ENCODE data around the gene LSR. TPM values are rescaled to one million over a fixed set of nuclear protein-coding genes. Genes with fewer than 3 reads are reported as not detected.

Gene LSR
- total and polyA plus RNA-seq, 2 donors from 2014 or later, result 37.9 to 87.2 TPM

DNA sequence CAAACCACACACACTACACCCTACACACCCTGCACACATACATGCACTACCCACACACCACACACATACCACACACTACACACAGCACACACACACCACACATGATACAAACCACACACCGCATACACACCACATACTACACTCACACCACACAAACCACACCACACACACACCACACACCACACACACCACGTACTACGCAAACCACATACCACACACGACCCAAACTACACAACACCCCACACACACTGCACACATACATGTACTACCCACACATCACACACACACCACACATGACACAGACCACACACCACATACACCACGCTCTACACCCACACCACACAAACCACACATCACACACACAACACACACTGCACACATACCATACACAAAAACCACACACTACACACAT is 49.8 kb downstream of the LSR start:
- no peak for FAIRE-seq

DNA sequence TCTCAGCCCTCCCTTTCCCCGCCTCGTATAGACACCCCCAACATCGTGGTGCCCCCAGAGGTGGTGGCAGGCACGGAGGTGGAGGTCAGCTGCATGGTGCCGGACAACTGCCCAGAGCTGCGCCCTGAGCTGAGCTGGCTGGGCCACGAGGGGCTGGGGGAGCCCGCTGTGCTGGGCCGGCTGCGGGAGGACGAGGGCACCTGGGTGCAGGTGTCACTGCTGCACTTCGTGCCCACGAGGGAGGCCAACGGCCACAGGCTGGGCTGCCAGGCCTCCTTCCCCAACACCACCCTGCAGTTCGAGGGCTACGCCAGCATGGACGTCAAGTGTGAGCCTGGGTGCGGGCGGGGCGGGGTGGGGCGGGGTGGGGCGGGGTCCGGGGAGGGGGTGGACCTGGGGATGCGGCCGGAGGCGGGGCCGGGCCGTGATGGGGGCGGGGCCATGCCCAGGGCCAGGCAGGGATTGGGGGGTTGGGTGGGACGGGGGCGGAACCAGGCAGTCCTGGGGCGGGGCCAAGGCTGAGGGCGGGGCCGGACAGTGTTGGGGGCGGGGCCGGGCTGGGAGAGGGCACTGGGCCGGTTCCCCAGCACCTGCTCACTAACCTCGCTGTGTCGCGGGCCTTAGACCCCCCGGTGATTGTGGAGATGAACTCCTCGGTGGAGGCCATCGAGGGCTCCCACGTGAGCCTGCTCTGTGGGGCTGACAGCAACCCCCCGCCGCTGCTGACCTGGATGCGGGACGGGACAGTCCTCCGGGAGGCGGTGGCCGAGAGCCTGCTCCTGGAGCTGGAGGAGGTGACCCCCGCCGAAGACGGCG is 50.9 kb downstream of the LSR start:
- intact Hi-C loops (cut with DNase I), result no loop called here
- no peak for DNase-seq

More for the DNA sequence above, 49.8 kb downstream of the LSR start:
- intact Hi-C loops (cut with DNase I), result no loop called here
- H3K9ac ChIP-seq (ENCODE audit: low read length in 3 of 3), result no peak overlapping the region
- TF ChIP-seq CTCF (IDR thresholded peaks at IDR 0.05; ENCODE audit: borderline replicate concordance, extremely low read depth, insufficient read depth), result no peak
- H3K9me3 ChIP-seq (ENCODE audit: control insufficient read depth in 2 of 3, insufficient read depth in 1 of 3, low read length in 3 of 3), result peaks cover 0 to 2% (median 0%) of the 10 kb centered on the region in 3 donors
- H3K27me3 ChIP-seq (ENCODE audit: control insufficient read depth, insufficient read depth, low read length), result no peaks in the 10 kb centered on the region
- H3K27ac ChIP-seq (ENCODE audit: low read depth in 2 of 2, low read length in 2 of 2), result no peak overlapping the region
- no peaks in the 10 kb centered on the region for H3K4me1 ChIP-seq (ENCODE audit: control insufficient read depth in 2 of 3, insufficient read depth in 2 of 3, low read depth in 1 of 3, low read length in 3 of 3)
- no peak overlapping the region for H3K4me3 ChIP-seq (ENCODE audit: low read length in 3 of 3)
- no peak for DNase-seq
- no peaks in the 10 kb centered on the region for H3K36me3 ChIP-seq (ENCODE audit: control insufficient read depth in 2 of 3, insufficient read depth in 3 of 3, low read length in 3 of 3)

DNA sequence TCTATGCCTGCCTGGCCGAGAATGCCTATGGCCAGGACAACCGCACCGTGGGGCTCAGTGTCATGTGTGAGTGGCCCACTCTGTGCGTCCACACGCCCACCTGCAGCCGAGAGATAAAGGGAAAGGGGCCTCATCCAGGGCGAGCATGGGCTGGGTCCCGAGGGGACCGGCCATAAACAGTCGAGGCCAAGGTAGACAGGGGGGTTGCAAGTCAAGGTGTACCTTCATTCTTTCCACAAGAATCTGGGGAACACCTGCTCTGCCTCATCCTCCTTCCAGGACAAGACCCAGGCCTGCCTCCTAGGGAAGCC is 51.5 kb downstream of the LSR start:
- H3K4me3 ChIP-seq (ENCODE audit: low read length in 3 of 3), result no peak overlapping the region
- no peak for TF ChIP-seq CTCF (IDR thresholded peaks at IDR 0.05; ENCODE audit: borderline replicate concordance, extremely low read depth, insufficient read depth)
- H3K27ac ChIP-seq (ENCODE audit: low read depth in 2 of 2, low read length in 2 of 2), result no peak overlapping the region
- FAIRE-seq (no peak), DNase-seq (no peak)
- H3K36me3 ChIP-seq (ENCODE audit: control insufficient read depth in 2 of 3, insufficient read depth in 3 of 3, low read length in 3 of 3), result no peaks in the 10 kb centered on the region
- peaks cover 0 to 2% (median 0%) of the 10 kb centered on the region in 3 donors for H3K9me3 ChIP-seq (ENCODE audit: control insufficient read depth in 2 of 3, insufficient read depth in 1 of 3, low read length in 3 of 3)
- no peak overlapping the region for H3K9ac ChIP-seq (ENCODE audit: low read length in 3 of 3)
- intact Hi-C loops (cut with DNase I), result no loop called here
- no peaks in the 10 kb centered on the region for H3K4me1 ChIP-seq (ENCODE audit: control insufficient read depth in 2 of 3, insufficient read depth in 2 of 3, low read depth in 1 of 3, low read length in 3 of 3)
- H3K27me3 ChIP-seq (ENCODE audit: control insufficient read depth, insufficient read depth, low read length), result no peaks in the 10 kb centered on the region

More for the DNA sequence above, 50.9 kb downstream of the LSR start:
- FAIRE-seq, result no peak
- TF ChIP-seq CTCF (IDR thresholded peaks at IDR 0.05; ENCODE audit: borderline replicate concordance, extremely low read depth, insufficient read depth), result no peak
- H3K36me3 ChIP-seq (ENCODE audit: control insufficient read depth in 2 of 3, insufficient read depth in 3 of 3, low read length in 3 of 3), result no peaks in the 10 kb centered on the region
- no peaks in the 10 kb centered on the region for H3K4me1 ChIP-seq (ENCODE audit: control insufficient read depth in 2 of 3, insufficient read depth in 2 of 3, low read depth in 1 of 3, low read length in 3 of 3)
- H3K27ac ChIP-seq (ENCODE audit: low read depth in 2 of 2, low read length in 2 of 2), result no peak overlapping the region
- no peak overlapping the region for H3K4me3 ChIP-seq (ENCODE audit: low read length in 3 of 3)
- no peaks in the 10 kb centered on the region for H3K27me3 ChIP-seq (ENCODE audit: control insufficient read depth, insufficient read depth, low read length)
- H3K9ac ChIP-seq (ENCODE audit: low read length in 3 of 3), result no peak overlapping the region
- H3K9me3 ChIP-seq (ENCODE audit: control insufficient read depth in 2 of 3, insufficient read depth in 1 of 3, low read length in 3 of 3), result peaks cover 0 to 2% (median 0%) of the 10 kb centered on the region in 3 donors
